Endodermal cell (in vitro differentiated cells): ENCODE results near the gene MLXIP. TPM values are rescaled to one million over a fixed set of nuclear protein-coding genes. Genes with fewer than 3 reads are reported as not detected.

Experiments used
- DNase-seq: peaks from one replicate; pipeline ENCODE4 v3.0.0-alpha.2; 2017
- H3K27ac ChIP-seq: 2 replicates; pipeline ENCODE4 v1.5.1; 2013; ENCODE audit warnings: mild to moderate bottlenecking, low read depth, low read length, moderate library complexity
- H3K27me3 ChIP-seq: 2 replicates; pipeline ENCODE4 v1.6.1; 2013; ENCODE audit warnings: mild to moderate bottlenecking, low read length, moderate library complexity; ENCODE audit not compliant: insufficient read depth, control insufficient read depth, poor library complexity, severe bottlenecking
- H3K36me3 ChIP-seq: 2 replicates; pipeline ENCODE4 v1.7.0; 2013; ENCODE audit warnings: mild to moderate bottlenecking, low read length, moderate library complexity; ENCODE audit not compliant: control insufficient read depth, insufficient read depth
- H3K4me1 ChIP-seq: one replicate; pipeline ENCODE4 v1.7.0; 2013; ENCODE audit warnings: low read length; ENCODE audit not compliant: control insufficient read depth, insufficient read depth
- H3K4me3 ChIP-seq: 2 replicates; pipeline ENCODE4 v1.5.1; 2013; ENCODE audit warnings: mild to moderate bottlenecking, low read length, moderate library complexity
- H3K9ac ChIP-seq: 2 replicates; pipeline ENCODE4 v1.6.1; 2013; ENCODE audit warnings: mild to moderate bottlenecking, low read length, moderate library complexity; ENCODE audit not compliant: poor library complexity, severe bottlenecking; ENCODE audit errors: extremely low read depth
- H3K9me3 ChIP-seq: 2 replicates; pipeline ENCODE4 v1.6.1; 2013; ENCODE audit warnings: mild to moderate bottlenecking, low read length, moderate library complexity; ENCODE audit not compliant: control insufficient read depth
- H3K27ac Mint-ChIP-seq: 2 replicates; pipeline ENCODE4 v1.8.0; 2020; ENCODE audit warnings: mixed read lengths
- H3K27me3 Mint-ChIP-seq: 2 replicates; pipeline ENCODE4 v1.8.0; 2021; ENCODE audit warnings: mild to moderate bottlenecking, mixed read lengths; ENCODE audit not compliant: insufficient read depth
- H3K36me3 Mint-ChIP-seq: 2 replicates; pipeline ENCODE4 v1.8.0; 2020; ENCODE audit warnings: low read depth, mixed read lengths
- H3K4me1 Mint-ChIP-seq: 2 replicates; pipeline ENCODE4 v1.8.0; 2020; ENCODE audit warnings: mixed read lengths
- H3K4me3 Mint-ChIP-seq: 2 replicates; pipeline ENCODE4 v1.8.0; 2020; ENCODE audit warnings: mild to moderate bottlenecking, moderate library complexity, mixed read lengths
- H3K9me3 Mint-ChIP-seq: 2 replicates; pipeline ENCODE4 v1.8.0; 2020; ENCODE audit warnings: mild to moderate bottlenecking, mixed read lengths
- CTCF ChIP-seq: fragments of 200-600 bp; sonication (generic); conservative IDR thresholded peaks from 2 replicates; pipeline ENCODE4 v1.5.0; 2021; ENCODE audit warnings: antibody characterized with exemption, mild to moderate bottlenecking
- WGBS, 2 experiments: methylation state at CpG; one replicate each; pipeline versions ENCODE4 v1.1.5 to v1.1.7; 2013; ENCODE audit warnings: missing lambda C conversion rate in 2 of 2, mixed read lengths in 1 of 2; ENCODE audit not compliant: insufficient coverage in 1 of 2, insufficient read length in 1 of 2; 5-methylcytosine and 5-hydroxymethylcytosine counted together
- total RNA-seq, 2 donors: library from RNA; stranded (reverse); fragmentation: NEBNext Ultra II Directional in 1 of 2; extraction: Animal tissue kit (Norgen Biotek cat#: 25700) in 1 of 2; gene quantifications; 2 replicates in 1 of 2; 3 replicates in 1 of 2; pipeline ENCODE4 v1.2.1, GENCODE V29; 2021

The MLXIP gene
- total RNA-seq, 2 donors from 2014 or later, result 27.4 to 32.2 TPM

GRCh38 chr12:122189626-122190475 lies 111.3 kb downstream of the MLXIP start:
- WGBS, 2 experiments, result 92 to 93% methylated on average over 21 to 34 of the region's 34 CpGs
- Mint-ChIP-seq H3K9me3 (peaks cover under 1% of the 10 kb centered on the region), H3K36me3 (no peaks in the 10 kb centered on the region), H3K4me3 (no peak overlapping the region), H3K4me1 (no peaks in the 10 kb centered on the region), H3K27me3 (peaks cover 4% of the 10 kb centered on the region), H3K27ac (no peak overlapping the region)
- no peak for DNase-seq
- peaks cover under 1% of the 10 kb centered on the region for H3K27me3 ChIP-seq
- H3K4me1 ChIP-seq, result no peaks in the 10 kb centered on the region
- no peak overlapping the region for H3K9ac ChIP-seq
- H3K36me3 ChIP-seq, result no peaks in the 10 kb centered on the region
- no peak for TF ChIP-seq CTCF
- H3K4me3 ChIP-seq, result no peak overlapping the region
- H3K27ac ChIP-seq, result no peak overlapping the region
- no peaks in the 10 kb centered on the region for H3K9me3 ChIP-seq

DNA sequence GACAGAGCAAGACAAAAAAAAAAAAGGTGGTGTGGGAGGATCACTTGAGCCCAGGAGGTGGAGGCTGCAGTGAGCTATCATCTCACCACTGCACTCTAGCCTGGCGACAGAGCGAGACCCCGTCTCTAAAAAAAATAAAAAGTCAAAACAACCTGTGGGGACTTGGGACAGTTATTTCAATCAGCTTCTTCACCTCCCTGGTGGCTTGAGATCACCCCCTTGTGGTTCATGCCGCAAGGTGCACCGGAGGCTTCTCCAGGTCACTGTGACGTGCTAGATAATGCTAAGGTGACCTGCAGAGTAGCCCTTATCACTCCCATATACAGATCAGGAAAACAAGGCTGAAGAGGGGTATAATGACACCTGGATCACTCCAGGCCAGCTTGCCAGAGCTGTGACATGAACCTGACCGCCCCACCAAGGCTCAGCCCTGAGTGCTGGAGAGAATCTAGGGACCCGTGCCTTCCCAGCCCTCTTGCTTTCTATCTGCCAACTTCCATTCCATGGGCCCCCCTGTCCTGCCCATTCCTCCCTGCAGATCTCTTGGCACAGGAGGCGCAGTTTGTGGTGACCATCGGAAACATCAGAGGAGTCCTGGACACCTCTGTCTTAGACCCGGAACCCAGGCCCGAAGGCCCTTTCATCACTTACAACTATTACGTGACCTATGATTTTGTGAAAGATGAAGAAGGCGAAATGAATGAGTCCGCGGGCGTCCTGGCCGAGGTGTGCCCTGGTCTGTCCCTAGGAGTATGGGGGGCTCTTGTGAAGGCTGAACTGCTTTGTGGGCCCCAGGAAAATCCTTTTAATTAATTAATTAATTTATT lies 112.5 kb downstream of the MLXIP start:
- H3K4me1 ChIP-seq, result no peaks in the 10 kb centered on the region
- peak; percentile 98 for DNase-seq
- H3K27me3 ChIP-seq, result no peaks in the 10 kb centered on the region
- H3K27ac Mint-ChIP-seq, result no peak overlapping the region
- peak; percentile 93 for TF ChIP-seq CTCF
- no peaks in the 10 kb centered on the region for H3K9me3 ChIP-seq
- peaks cover 6% of the 10 kb centered on the region for H3K27me3 Mint-ChIP-seq
- peaks cover 3% of the 10 kb centered on the region for H3K9me3 Mint-ChIP-seq
- no peak overlapping the region for H3K4me3 Mint-ChIP-seq
- H3K4me3 ChIP-seq, result no peak overlapping the region
- no peaks in the 10 kb centered on the region for H3K36me3 ChIP-seq
- no peaks in the 10 kb centered on the region for H3K4me1 Mint-ChIP-seq
- WGBS, 2 experiments, result 51 to 69% methylated on average over 6 to 18 of the region's 18 CpGs
- H3K36me3 Mint-ChIP-seq, result no peaks in the 10 kb centered on the region
- H3K9ac ChIP-seq, result no peak overlapping the region
- H3K27ac ChIP-seq, result no peak overlapping the region

- Histone ChIP-seq H3K9ac (no peak overlapping the region), H3K36me3 (no peaks in the 10 kb centered on the region), H3K9me3 (no peaks in the 10 kb centered on the region), H3K4me1 (no peaks in the 10 kb centered on the region), H3K27ac (no peak overlapping the region), H3K4me3 (no peak overlapping the region), H3K27me3 (no peaks in the 10 kb centered on the region)
- Mint-ChIP-seq H3K4me3 (no peak overlapping the region), H3K9me3 (peaks cover 3% of the 10 kb centered on the region), H3K27me3 (peaks cover 6% of the 10 kb centered on the region), H3K27ac (no peak overlapping the region), H3K36me3 (no peaks in the 10 kb centered on the region), H3K4me1 (no peaks in the 10 kb centered on the region)
- DNase-seq, result no peak
- WGBS, 2 experiments, result 92 to 94% methylated on average over 11 of the region's 11 CpGs
- TF ChIP-seq CTCF, result no peak
Measured at GRCh38 chr12:122192441-122192840, 113.9 kb downstream of the MLXIP start.
